CD4-positive, alpha-beta T cell treated with Interleukin-10 for 1 hour (primary cell): ENCODE data around the gene SH3GL2.

Experiments
- DNase-seq: peaks from one replicate; pipeline ENCODE4 v3.0.0-alpha.2; 2020

Gene SH3GL2

DNA sequence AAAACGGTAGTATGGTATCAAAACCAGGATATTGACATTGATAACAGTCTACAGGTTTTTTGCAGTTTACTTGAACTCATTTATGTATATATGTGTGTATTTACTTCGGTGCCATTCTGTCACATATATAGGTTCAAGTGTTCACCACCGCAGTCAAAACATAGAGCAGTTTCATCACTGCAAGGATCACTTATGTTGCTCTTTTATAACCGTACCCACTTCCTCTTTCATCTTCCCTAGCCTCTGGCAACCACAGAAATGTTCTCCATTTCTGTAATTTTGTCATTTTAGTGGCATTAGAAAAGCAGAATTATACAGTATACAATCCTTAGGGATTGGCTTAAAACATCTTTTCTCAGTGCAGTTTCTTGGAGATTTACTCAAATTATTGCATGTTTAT lies 90.3 kb downstream of the SH3GL2 start:
- no peak for DNase-seq

- no peak for DNase-seq
Observed at GRCh38 chr9:17682684-17683083, 103.8 kb downstream of the SH3GL2 start.

- DNase-seq: no peak
Observed at GRCh38 chr9:17688834-17689233, 110.0 kb downstream of the SH3GL2 start.

DNA sequence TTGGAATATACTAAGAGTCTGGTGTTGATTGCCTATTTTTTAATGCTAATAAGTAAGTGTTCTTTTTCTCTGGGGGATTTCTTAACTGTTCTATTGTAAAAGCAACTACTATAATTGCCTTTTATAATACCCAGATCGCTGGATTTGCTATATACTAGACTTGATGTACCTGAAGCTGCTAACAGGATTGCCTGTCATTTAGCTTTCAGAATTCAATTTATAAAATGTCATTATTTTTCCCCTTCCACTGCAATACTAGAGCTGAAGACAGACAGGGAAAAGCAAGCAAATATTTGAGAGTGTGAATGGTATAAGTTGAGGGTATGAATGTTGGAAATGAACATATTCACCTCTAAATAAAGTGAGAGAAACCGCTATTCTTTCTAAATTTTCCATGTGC lies 115.5 kb downstream of the SH3GL2 start:
- DNase-seq: no peak

- DNase-seq: no peak
Observed at GRCh38 chr9:17695482-17695881, 116.6 kb downstream of the SH3GL2 start.

DNA sequence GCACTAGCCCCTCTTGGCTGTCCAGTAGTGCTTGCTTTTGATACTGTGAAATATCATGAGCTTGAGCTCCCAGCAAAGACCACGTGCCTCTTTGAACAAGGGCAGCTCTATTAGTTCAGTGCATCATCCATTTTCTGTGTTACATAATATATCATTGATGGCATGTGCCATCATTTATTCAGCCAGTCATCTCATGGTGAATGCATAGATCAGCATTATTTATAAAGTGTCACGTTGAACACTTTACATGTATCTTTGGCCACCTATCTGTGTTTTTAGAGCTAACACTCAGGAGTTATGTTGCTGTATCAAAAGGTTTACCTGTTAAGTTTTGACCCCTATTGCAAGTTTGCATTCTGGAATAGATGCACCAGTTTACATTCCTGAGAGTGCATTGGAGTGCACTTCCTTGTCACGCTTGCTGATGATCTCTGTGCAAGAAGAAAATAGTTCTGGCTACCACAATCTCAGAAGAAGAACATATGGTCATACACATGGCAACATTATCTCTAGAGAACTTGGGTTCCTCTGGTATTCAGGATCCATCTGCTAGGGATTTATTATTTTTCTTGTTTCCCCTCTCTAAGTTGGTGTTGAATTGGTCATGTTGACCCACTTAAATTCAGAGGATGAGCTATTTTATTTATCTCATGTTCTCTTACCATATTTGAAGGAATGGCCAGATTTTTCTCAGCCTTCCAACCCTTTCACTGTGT lies 120.9 kb downstream of the SH3GL2 start:
- DNase-seq: no peak

DNA sequence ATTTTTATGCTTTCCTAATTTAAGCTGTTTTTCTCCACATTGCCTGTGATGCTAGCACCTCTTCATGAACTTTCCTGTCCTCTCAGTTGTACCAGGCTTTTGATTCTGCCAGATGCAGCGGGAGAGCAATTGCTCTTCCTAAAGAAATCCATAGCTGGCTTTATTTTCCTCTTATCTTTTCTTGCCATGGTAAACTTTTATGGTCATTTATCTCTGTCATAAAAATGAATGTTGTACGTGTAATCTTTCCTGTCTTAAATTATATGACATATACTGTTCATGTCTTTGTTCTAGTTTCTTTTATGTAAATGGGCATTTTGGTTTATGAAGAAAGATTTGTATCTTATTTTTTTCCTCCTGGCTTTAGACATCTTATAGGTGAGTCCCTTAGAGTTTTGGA lies 127.5 kb downstream of the SH3GL2 start:
- no peak for DNase-seq

GRCh38 chr9:17719053-17719452 lies 140.2 kb downstream of the SH3GL2 start:
- DNase-seq: no peak

- DNase-seq: no peak
Observed at GRCh38 chr9:17721954-17722353, 143.1 kb downstream of the SH3GL2 start.

- DNase-seq: no peak
Observed at GRCh38 chr9:17723656-17724055, 144.8 kb downstream of the SH3GL2 start.

DNA sequence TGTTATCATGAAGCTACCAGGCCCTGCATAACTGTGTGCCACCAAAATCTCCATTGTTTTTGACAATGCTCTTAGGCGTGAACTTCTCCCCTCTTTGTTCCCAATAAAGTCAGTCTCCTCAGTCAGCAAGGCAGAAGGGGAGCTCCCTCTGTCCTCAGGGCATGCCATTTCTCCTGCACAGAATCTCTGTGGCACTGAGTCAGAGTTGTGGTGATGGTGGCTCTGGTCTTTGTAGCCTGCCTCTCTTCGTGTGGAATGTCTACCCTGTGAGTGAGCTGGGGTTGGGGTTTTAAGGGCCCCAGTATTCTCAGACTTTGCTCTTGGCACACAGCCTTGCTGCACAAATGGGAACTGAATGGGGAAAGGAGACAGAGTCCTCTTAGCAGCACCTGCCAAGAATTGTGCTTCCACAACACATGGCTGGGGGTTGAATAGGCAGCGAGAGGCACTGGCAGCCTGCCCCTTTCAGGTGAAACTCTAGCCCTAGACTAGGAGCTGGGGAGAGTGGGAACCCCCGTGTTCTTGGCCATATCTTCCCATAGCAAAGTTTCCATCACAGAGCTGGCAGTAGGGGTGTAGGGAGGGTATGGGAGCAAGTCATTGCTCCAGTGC lies 146.6 kb downstream of the SH3GL2 start:
- no peak for DNase-seq

DNA sequence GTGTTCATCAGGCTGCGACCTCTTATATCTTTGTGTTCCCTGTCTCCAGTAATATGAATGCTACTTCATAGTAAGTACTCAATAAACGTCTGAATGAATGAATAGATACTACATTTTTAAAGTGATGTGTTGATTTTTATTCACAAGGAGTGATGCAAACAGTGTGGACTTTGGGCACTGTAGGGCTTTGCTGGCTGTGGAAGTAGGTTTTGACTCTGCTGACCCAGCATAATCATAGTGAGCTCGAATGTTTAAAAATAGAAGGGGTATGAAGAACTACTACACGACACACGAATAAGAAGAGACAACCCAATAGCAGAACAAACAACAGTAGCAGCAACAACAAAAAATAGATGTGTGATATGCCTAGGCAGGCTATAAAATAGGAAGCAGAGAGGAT lies 147.4 kb downstream of the SH3GL2 start:
- no peak for DNase-seq

- no peak for DNase-seq
Observed at GRCh38 chr9:17730899-17731298, 152.0 kb downstream of the SH3GL2 start.

DNA sequence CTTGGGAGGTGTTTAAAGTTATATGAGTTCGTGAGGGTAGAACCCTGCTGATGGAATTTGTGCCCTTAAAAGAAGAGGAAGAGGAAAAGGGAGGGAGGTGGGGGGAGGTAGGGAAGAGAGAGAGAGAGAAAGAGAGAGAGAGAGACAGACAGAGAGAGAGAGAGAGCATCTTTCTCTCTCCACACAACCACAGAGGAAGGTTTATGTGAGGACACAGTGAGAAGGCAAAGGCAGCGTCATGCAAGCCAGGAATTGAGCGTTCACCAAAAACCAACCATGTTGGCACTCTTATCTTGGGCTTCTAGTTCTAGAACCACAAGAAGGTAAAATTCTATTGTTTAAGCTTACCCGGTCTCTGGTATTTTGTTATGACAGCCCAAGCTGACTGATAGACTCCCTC lies 152.4 kb downstream of the SH3GL2 start:
- DNase-seq: no peak

GRCh38 chr9:17734674-17735073 lies 155.8 kb downstream of the SH3GL2 start:
- DNase-seq: no peak

GRCh38 chr9:17735859-17736258 lies 157.0 kb downstream of the SH3GL2 start:
- DNase-seq: no peak

GRCh38 chr9:17739022-17739421 lies 160.2 kb downstream of the SH3GL2 start:
- no peak for DNase-seq

DNA sequence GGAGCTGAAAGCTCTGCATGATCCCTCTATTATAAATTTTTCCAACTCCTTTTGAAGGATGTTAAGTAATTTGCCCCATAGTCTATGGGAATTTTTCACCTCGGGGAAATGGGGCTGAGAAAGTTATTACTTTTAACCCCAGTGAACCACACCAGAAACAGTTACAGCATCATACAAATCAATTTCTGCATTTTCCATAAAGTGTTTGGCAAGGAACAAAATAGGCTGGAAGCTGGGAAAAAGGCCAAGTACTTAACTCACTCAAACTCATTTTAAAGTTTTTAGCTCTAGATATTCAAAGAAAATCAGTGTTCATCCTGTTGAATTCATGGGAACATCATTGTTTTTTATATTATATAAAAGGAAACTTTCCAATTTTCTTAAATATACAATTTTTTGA lies 160.9 kb downstream of the SH3GL2 start:
- DNase-seq: no peak

DNA sequence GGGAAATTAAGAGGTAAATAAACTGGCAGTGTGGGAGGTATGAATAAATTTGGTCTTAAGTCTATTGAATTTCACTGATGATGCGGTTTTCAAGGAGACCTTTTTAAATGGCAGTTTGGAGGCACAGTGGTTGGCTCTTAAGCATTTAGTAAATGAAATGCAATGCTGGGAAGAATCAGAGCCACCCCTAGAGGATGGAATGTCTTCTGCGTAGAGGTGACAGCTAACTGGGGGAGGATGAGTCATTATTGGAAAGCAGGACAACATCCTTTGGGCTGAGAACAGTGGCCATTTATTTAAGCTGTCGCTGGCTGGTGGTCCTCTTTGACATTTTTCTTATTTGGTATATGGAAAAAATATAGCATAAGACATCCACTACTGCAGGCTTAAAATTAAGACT lies 163.2 kb downstream of the SH3GL2 start:
- DNase-seq: no peak

- DNase-seq: no peak
Observed at GRCh38 chr9:17744786-17745185, 165.9 kb downstream of the SH3GL2 start.

GRCh38 chr9:17750269-17750668 lies 171.4 kb downstream of the SH3GL2 start:
- DNase-seq: no peak

GRCh38 chr9:17751486-17751885 lies 172.6 kb downstream of the SH3GL2 start:
- no peak for DNase-seq

DNA sequence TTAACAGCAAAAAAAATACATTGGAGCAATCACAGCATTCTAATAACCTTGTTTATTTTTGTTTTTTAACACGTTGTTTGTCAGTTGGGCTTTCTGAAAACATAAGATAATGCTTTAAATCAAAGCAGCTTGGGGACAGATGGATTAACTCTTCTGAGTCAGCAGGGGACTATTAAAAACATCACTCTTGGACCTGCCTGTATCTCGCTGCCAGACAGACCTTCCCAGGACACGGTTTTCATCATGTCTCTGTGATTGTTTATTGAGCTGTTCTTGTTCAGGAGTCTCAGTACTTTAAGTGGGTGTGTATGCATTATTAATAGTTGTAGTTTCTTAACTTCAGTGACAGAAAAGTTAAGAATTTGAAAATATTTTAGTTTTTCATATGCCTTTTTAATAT lies 173.2 kb downstream of the SH3GL2 start:
- DNase-seq: no peak

GRCh38 chr9:17757816-17758215 lies 178.9 kb downstream of the SH3GL2 start:
- no peak for DNase-seq

GRCh38 chr9:17760250-17760649 lies 181.4 kb downstream of the SH3GL2 start:
- no peak for DNase-seq
